Pancreas (tissue), 10 donors: ENCODE results near the gene BCL11B. TPM values are rescaled to one million over a fixed set of nuclear protein-coding genes. Genes with fewer than 3 reads are reported as not detected.

Experiments
- ATAC-seq, 4 donors: fragments of 200-7000 bp; cut with Tn5 transposase; one replicate each; pipeline versions ENCODE4 v1.8.0 to v1.9.1; 2020; ENCODE audit warnings: mild to moderate bottlenecking in 4 of 4, moderate library complexity in 4 of 4
- DNase-seq, 6 donors: peaks; one replicate each; pipeline ENCODE4 v3.0.0-alpha.2; 2020
- FAIRE-seq: peaks from 2 replicates; lab custom pipeline; 2012; peaks lifted over from hg19 to GRCh38; lab: Jason Lieb, UNC
- H3K27ac ChIP-seq, 4 donors: fragments of 200-600 bp; sonication (generic); 1 replicate in 3 of 4; 2 replicates in 1 of 4; pipeline versions ENCODE4 v1.5.0 to v1.8.0; 2020
- H3K27me3 ChIP-seq, 4 donors: fragments of 200-600 bp; one replicate each; pipeline ENCODE4 v1.8.0; 2021
- H3K36me3 ChIP-seq, 3 donors: fragments of 200-600 bp; sonication (generic) in 1 of 3; one replicate each; pipeline versions ENCODE4 v1.5.0 to v1.8.0; 2020 to 2021
- H3K4me1 ChIP-seq, 3 donors: fragments of 200-600 bp; one replicate each; pipeline ENCODE4 v1.8.0; 2021
- H3K4me3 ChIP-seq, 4 donors: fragments of 200-600 bp; sonication (generic) in 2 of 4; one replicate each; pipeline versions ENCODE4 v1.5.0 to v1.8.0; 2020 to 2021
- H3K9me3 ChIP-seq, 4 donors: fragments of 200-600 bp; one replicate each; pipeline ENCODE4 v1.8.0; 2021
- CTCF ChIP-seq, 4 donors: fragments of 200-600 bp; sonication (generic) in 3 of 4; IDR thresholded peaks; one replicate each; pipeline versions ENCODE4 v1.5.0 to v1.8.0; 2021; ENCODE audit warnings: antibody characterized with exemption in 4 of 4
- WGBS, 2 donors: extraction: QIAGEN DNeasy Blood & Tissue Kit; methylation state at CpG; one replicate each; pipeline ENCODE4 v1.1.7; 2013; 5-methylcytosine and 5-hydroxymethylcytosine counted together
- intact Hi-C, 3 donors: fragments of 100-400 bp; cut with DNase I; formaldehyde crosslinking; loops; one replicate each; pipeline versions ENCODE4 v1.11.1 to v1.14.2; 2022
- polyA plus RNA-seq, 2 donors: library from polyadenylated mRNA; stranded (reverse); fragments of 200-250 nt; gene quantifications; one replicate each; pipeline ENCODE4 v1.2.3, GENCODE V29; 2013
- total RNA-seq, 6 donors: library from RNA; stranded (reverse); fragmentation: NEBNext Ultra II Directional in 4 of 6; extraction: Animal tissue kit (Norgen Biotek cat#: 25700) in 4 of 6; gene quantifications; one replicate each; pipeline versions ENCODE4 v1.2.1 to v1.2.4, GENCODE V29; 2021 to 2023
- donor health status: healthy with polysubstance abuse.
- donor health status: DM: no; HTN: no; CAD: no; lungs with moderate emphysema.
- donor health status: DM: no; HTN: no; CAD: no.
- donor health status: control.
- donor health status: control.
- donor health status: Bipolar disorder and iron deficiency.
- donor health status: DM: yes; HTN: yes; CAD: no.
- donor health status: DM: no; HTN: no; CAD: no.
- donor health status: DM: no; HTN: no; CAD: no.
- donor health status: DM: yes; HTN: yes; CAD: no.

Gene BCL11B
- total and polyA plus RNA-seq, 8 donors, result 0.04 to 0.47 (median 0.27) TPM

- no peak for FAIRE-seq
- H3K4me1 ChIP-seq, result no peaks in the 10 kb centered on the region
- no peak overlapping the region for H3K4me3 ChIP-seq
- no peak overlapping the region for H3K27ac ChIP-seq
- intact Hi-C loops, result no loop called here
- WGBS, 2 donors, result 53 to 66% methylated on average over 1 of the region's 1 CpG
- no peaks in the 10 kb centered on the region for H3K9me3 ChIP-seq
- no peak for DNase-seq
- no peak for TF ChIP-seq CTCF (IDR thresholded peaks at IDR 0.05)
- peaks cover 0 to 2% (median 0%) of the 10 kb centered on the region in 4 donors for H3K27me3 ChIP-seq
- no peak for ATAC-seq
- no peaks in the 10 kb centered on the region for H3K36me3 ChIP-seq
Observed at GRCh38 chr14:99304208-99304607, 32.2 kb upstream of the BCL11B start.

DNA sequence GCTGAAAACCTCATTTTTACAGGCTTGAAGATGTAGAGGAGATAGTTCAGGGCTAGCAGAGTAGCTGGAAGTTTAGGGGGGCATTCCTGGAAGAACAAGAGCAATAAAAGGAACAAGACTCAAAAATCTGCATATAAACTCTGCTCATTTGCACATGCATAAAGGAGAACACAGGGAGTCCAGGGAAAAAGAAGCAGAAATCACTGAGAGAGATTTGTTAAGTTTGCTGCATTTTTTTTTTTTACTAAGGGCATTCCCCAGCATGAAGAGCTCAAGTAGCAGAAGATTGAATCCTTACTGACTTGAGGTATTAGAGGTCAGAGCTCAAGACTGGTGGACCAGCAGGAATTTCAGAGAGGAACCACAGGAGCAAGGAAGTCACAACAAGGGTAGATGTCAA lies 28.2 kb upstream of the BCL11B start:
- FAIRE-seq, result no peak
- TF ChIP-seq CTCF (IDR thresholded peaks at IDR 0.05), result no peak

GRCh38 chr14:99296517-99296916 lies 24.5 kb upstream of the BCL11B start:
- ATAC-seq, result no peak

More for the DNA sequence above, 28.2 kb upstream of the BCL11B start:
- Histone ChIP-seq H3K4me3 (no peak overlapping the region), H3K27me3 (peaks cover 0 to 3% (median 0%) of the 10 kb centered on the region in 4 donors), H3K4me1 (no peaks in the 10 kb centered on the region), H3K27ac (no peak overlapping the region), H3K36me3 (no peaks in the 10 kb centered on the region), H3K9me3 (no peaks in the 10 kb centered on the region)
- DNase-seq (no peak), ATAC-seq (no peak)
- intact Hi-C loops, result no loop called here

DNA sequence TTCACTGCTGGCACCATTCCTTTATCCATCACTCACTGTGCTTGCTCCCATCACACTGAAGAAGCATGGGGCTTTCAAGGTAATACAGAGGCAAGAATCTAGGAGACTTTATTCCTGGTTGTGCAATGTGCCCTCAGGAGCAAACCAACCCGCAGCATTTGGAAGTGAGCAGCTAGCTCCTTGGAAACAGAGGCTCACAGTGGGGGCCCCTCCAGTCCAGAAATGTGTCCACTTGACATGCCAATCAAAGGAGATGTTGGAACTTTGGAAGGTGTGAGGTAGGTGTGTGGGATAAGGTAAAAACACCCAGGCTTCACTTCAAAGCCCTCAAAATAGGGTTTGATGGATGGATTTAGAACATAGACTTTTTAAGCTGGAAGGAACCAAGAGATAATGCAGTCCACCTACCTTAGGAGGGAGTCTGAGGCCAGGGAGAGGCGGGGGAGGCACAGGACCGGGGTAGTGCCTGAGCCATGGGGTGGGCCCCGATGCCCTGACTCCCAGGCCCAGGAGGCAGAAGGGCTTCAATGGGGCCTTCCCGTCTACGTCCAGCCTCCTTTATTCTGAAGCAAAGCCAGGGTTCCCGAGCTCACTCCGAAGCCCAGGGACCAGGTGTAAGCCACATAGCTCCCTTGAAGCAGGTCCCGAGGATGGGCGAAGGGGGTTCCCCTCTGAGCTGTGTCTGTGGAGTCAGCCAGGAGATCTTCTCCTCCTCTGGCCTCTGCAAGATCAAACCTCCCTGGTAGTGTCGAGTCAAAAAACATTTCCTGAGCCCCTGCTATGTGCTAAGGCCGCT lies 17.6 kb upstream of the BCL11B start:
- no peak for DNase-seq
- no peak for FAIRE-seq
- no peak for TF ChIP-seq CTCF (IDR thresholded peaks at IDR 0.05)
- Histone ChIP-seq H3K36me3 (no peaks in the 10 kb centered on the region), H3K4me1 (no peaks in the 10 kb centered on the region), H3K4me3 (no peak overlapping the region), H3K9me3 (no peaks in the 10 kb centered on the region), H3K27ac (no peak overlapping the region), H3K27me3 (no peaks in the 10 kb centered on the region)
- ATAC-seq, result no peak
- intact Hi-C loops, result no loop called here
- WGBS, 2 donors, result 78 to 88% methylated on average over 12 of the region's 12 CpGs

More at GRCh38 chr14:99296517-99296916, 24.5 kb upstream of the BCL11B start:
- WGBS, 2 donors, result 70 to 80% methylated on average over 10 of the region's 10 CpGs
- Histone ChIP-seq H3K27me3 (peaks cover 0 to 3% (median 0%) of the 10 kb centered on the region in 4 donors), H3K9me3 (no peaks in the 10 kb centered on the region), H3K27ac (no peak overlapping the region), H3K4me3 (no peak overlapping the region), H3K36me3 (no peaks in the 10 kb centered on the region), H3K4me1 (no peaks in the 10 kb centered on the region)
- no peak for FAIRE-seq
- intact Hi-C loops, result no loop called here
- DNase-seq, result no peak
- TF ChIP-seq CTCF (IDR thresholded peaks at IDR 0.05), result no peak

GRCh38 chr14:99288948-99289347 lies 17.0 kb upstream of the BCL11B start:
- ATAC-seq (no peak), DNase-seq (no peak), FAIRE-seq (no peak)
- Histone ChIP-seq H3K9me3 (no peaks in the 10 kb centered on the region), H3K36me3 (no peaks in the 10 kb centered on the region), H3K27ac (no peak overlapping the region), H3K27me3 (no peaks in the 10 kb centered on the region), H3K4me3 (no peak overlapping the region), H3K4me1 (no peaks in the 10 kb centered on the region)
- WGBS, 2 donors, result 70 to 85% methylated on average over 5 of the region's 5 CpGs
- intact Hi-C loops, result no loop called here
- no peak for TF ChIP-seq CTCF (IDR thresholded peaks at IDR 0.05)
